ENCODE results near the gene HS1BP3. TPM values are rescaled to one million over a fixed set of nuclear protein-coding genes. Genes with fewer than 3 reads are reported as not detected.

The HS1BP3 gene
- total RNA-seq, 1 donor from 2014 or later, result 8.9 TPM

- no peak overlapping the region for H3K27ac Mint-ChIP-seq
- H3K27me3 Mint-ChIP-seq, result no peaks in the 10 kb centered on the region
- intact Hi-C loops (cut with micrococcal nuclease), result no loop called here
- no peak for DNase-seq
- no peak overlapping the region for H3K4me3 Mint-ChIP-seq
- no peaks in the 10 kb centered on the region for H3K4me1 Mint-ChIP-seq
- H3K9me3 Mint-ChIP-seq, result no peaks in the 10 kb centered on the region
- peaks cover 6% of the 10 kb centered on the region for H3K36me3 Mint-ChIP-seq (ENCODE audit: low read depth)
These were observed 29.3 kb downstream of the HS1BP3 start for GRCh38 chr2:20621366-20622295.

DNA sequence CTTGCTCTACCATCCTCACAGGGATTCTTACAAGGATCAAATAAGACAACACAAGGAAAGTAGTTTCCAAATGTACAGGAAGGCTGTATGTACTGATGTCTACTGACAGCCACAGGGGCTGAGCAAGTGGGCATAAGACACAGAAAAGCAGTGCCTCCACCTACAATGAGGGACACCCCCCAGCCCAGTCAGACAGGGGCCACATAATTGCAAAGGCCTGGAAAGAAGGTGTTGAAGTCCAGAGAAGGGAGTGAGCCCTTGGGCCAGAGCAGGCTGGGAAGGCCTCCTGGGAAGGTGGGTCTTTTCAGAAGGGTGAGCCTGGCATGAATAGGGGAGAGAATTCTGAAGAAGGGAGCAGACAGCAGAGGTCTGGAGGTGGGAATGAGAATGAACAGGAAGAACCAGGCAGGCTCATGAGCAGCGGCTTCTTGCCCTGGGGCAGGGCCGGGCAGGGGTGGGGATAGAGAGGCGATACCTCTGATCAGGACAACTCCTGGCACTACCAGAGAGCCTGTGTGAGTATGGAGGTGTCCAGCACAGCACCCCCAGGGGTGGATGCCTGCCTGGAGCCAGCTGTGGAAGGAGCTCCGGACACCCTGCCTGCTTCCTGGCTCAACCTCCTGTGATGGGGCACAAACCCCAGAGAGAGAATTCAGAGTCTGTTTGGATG, 30.1 kb downstream of the HS1BP3 start:
- H3K27ac Mint-ChIP-seq, result no peak overlapping the region
- no peaks in the 10 kb centered on the region for H3K27me3 Mint-ChIP-seq
- no peak overlapping the region for H3K4me3 Mint-ChIP-seq
- DNase-seq, result no peak
- no peaks in the 10 kb centered on the region for H3K9me3 Mint-ChIP-seq
- peaks cover 6% of the 10 kb centered on the region for H3K36me3 Mint-ChIP-seq (ENCODE audit: low read depth)
- H3K4me1 Mint-ChIP-seq, result no peaks in the 10 kb centered on the region
- intact Hi-C loops (cut with micrococcal nuclease), result no loop called here

GRCh38 chr2:20620271-20620681, 30.6 kb downstream of the HS1BP3 start:
- peaks cover 6% of the 10 kb centered on the region for H3K36me3 Mint-ChIP-seq (ENCODE audit: low read depth)
- H3K4me1 Mint-ChIP-seq, result no peaks in the 10 kb centered on the region
- H3K27me3 Mint-ChIP-seq, result no peaks in the 10 kb centered on the region
- no peak overlapping the region for H3K4me3 Mint-ChIP-seq
- intact Hi-C loops (cut with micrococcal nuclease), result no loop called here
- no peak for DNase-seq
- no peak overlapping the region for H3K27ac Mint-ChIP-seq
- H3K9me3 Mint-ChIP-seq, result no peaks in the 10 kb centered on the region

DNA sequence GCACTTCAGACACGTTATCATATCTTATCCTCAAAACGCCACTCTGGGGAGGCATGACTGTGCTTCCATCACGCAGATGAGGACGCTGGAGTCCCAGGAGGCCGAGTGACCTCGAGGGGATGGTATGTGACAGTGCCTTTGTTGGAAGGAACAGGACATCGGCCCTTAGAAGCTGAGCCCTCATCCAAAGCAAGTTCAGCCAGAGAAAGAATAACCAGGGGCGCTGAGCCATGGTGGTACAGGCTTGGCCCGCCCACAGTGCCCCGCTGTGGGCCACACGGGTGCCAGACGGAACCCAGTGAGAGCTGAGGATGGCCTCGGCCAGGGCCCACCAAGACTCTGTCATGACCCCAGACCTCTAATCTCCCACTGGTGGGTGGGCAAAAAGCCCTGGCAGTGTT, 31.3 kb downstream of the HS1BP3 start:
- Mint-ChIP-seq H3K9me3 (no peaks in the 10 kb centered on the region), H3K4me3 (no peak overlapping the region), H3K4me1 (no peaks in the 10 kb centered on the region), H3K27ac (no peak overlapping the region), H3K36me3 (ENCODE audit: low read depth) (peaks cover 6% of the 10 kb centered on the region), H3K27me3 (no peaks in the 10 kb centered on the region)
- intact Hi-C loops (cut with micrococcal nuclease), result no loop called here
- DNase-seq, result no peak

- Mint-ChIP-seq H3K27ac (no peak overlapping the region), H3K36me3 (ENCODE audit: low read depth) (peaks cover 6% of the 10 kb centered on the region), H3K9me3 (no peaks in the 10 kb centered on the region), H3K4me3 (no peak overlapping the region), H3K27me3 (no peaks in the 10 kb centered on the region), H3K4me1 (no peaks in the 10 kb centered on the region)
- DNase-seq, result no peak
- intact Hi-C loops (cut with micrococcal nuclease), result no loop called here
These were observed 31.9 kb downstream of the HS1BP3 start for GRCh38 chr2:20618886-20619521.

DNA sequence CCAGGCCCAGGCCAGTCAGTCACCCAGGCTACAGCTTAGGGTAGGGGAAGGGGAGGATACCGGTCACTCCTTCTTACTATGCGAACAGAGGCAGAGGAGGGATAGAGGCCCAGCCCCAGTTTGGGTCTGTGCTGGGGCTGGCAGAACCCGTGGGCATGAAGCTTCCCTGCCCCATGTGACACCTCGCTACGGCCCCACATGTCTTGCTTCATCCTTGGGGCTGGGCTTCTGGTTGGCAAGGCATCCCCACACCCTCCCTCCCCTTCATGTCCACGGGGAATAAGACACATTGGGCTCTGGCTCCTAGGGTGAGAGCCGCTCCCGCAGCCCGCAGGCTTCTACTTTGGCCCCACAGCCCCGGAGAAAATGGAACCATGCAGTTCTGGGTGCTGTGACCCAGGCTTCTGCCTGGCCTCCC, 32.4 kb downstream of the HS1BP3 start:
- Mint-ChIP-seq H3K9me3 (no peaks in the 10 kb centered on the region), H3K4me3 (no peak overlapping the region), H3K36me3 (ENCODE audit: low read depth) (peaks cover 6% of the 10 kb centered on the region), H3K4me1 (no peaks in the 10 kb centered on the region), H3K27ac (no peak overlapping the region), H3K27me3 (no peaks in the 10 kb centered on the region)
- intact Hi-C loops (cut with micrococcal nuclease), result no loop called here
- DNase-seq, result no peak

DNA sequence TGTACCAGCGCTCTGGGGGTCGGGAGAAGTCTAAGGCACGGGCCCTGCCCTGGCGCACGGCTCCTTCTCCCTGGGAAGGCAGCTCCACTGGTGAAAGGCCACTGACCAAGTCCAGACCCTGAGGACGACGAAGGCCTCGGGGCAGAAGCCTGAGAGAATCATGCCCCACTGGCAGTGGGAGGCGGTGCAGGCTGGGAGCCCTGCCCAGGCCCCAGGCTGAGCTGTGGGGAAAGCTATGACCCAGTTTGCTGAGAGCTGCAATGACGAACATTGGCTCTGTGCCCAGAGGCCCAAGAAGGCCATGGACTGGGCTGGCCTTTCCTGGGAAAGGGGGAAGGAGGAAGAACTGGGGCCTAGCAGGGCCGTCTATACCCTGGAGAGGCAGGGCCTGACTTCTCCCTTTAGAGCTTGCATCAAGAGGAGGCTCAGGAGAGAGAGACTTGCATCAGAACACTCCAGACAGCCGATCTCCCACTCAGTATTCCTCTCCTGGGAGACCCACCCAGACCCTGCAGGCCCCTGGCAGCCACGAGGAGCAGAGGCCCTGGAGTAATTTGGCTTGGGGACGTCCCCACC, 32.9 kb downstream of the HS1BP3 start:
- Mint-ChIP-seq H3K4me3 (no peak overlapping the region), H3K9me3 (no peaks in the 10 kb centered on the region), H3K4me1 (no peaks in the 10 kb centered on the region), H3K36me3 (ENCODE audit: low read depth) (peaks cover 6% of the 10 kb centered on the region), H3K27me3 (no peaks in the 10 kb centered on the region), H3K27ac (no peak overlapping the region)
- no peak for DNase-seq
- intact Hi-C loops (cut with micrococcal nuclease), result no loop called here

- no peaks in the 10 kb centered on the region for H3K4me1 Mint-ChIP-seq
- H3K27ac Mint-ChIP-seq, result no peak overlapping the region
- H3K36me3 Mint-ChIP-seq (ENCODE audit: low read depth), result peaks cover 6% of the 10 kb centered on the region
- no peak for DNase-seq
- H3K27me3 Mint-ChIP-seq, result no peaks in the 10 kb centered on the region
- H3K4me3 Mint-ChIP-seq, result no peak overlapping the region
- intact Hi-C loops (cut with micrococcal nuclease), result no loop called here
- H3K9me3 Mint-ChIP-seq, result no peaks in the 10 kb centered on the region
These were observed 33.8 kb downstream of the HS1BP3 start for GRCh38 chr2:20617081-20617575.

GRCh38 chr2:20616341-20616871, 34.5 kb downstream of the HS1BP3 start:
- H3K4me1 Mint-ChIP-seq, result no peaks in the 10 kb centered on the region
- intact Hi-C loops (cut with micrococcal nuclease), result no loop called here

GRCh38 chr2:20615466-20616241, 35.2 kb downstream of the HS1BP3 start:
- no peak overlapping the region for H3K27ac Mint-ChIP-seq
- no peak overlapping the region for H3K4me3 Mint-ChIP-seq
- H3K9me3 Mint-ChIP-seq, result no peaks in the 10 kb centered on the region
- no peaks in the 10 kb centered on the region for H3K4me1 Mint-ChIP-seq
- intact Hi-C loops (cut with micrococcal nuclease), result no loop called here
- DNase-seq, result no peak
- H3K27me3 Mint-ChIP-seq, result no peaks in the 10 kb centered on the region
- peaks cover 4% of the 10 kb centered on the region for H3K36me3 Mint-ChIP-seq (ENCODE audit: low read depth)

More at GRCh38 chr2:20616341-20616871, 34.5 kb downstream of the HS1BP3 start:
- Mint-ChIP-seq H3K4me3 (no peak overlapping the region), H3K27me3 (no peaks in the 10 kb centered on the region), H3K27ac (no peak overlapping the region), H3K36me3 (ENCODE audit: low read depth) (peaks cover 6% of the 10 kb centered on the region), H3K9me3 (no peaks in the 10 kb centered on the region)
- DNase-seq, result no peak

DNA sequence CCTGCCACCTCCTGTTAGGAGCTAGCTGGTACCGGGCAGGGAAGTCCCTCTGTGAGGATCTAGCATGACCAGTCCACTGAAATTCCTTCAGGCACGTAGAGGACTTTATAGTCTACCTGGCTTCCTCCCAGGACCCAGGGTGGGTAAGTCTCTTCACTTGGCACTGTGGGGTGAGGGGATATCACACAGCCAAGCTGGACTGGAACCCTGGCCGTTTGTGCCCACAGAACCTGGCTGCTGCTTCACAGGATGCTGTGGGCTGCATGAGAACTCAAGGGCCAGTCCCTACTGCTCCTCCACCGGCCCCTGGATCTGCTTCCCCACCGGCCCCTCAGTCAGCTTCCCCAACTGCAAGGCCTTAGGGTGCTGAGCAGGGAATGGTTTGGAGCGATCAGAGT, 35.8 kb downstream of the HS1BP3 start:
- H3K4me3 Mint-ChIP-seq, result no peak overlapping the region

DNA sequence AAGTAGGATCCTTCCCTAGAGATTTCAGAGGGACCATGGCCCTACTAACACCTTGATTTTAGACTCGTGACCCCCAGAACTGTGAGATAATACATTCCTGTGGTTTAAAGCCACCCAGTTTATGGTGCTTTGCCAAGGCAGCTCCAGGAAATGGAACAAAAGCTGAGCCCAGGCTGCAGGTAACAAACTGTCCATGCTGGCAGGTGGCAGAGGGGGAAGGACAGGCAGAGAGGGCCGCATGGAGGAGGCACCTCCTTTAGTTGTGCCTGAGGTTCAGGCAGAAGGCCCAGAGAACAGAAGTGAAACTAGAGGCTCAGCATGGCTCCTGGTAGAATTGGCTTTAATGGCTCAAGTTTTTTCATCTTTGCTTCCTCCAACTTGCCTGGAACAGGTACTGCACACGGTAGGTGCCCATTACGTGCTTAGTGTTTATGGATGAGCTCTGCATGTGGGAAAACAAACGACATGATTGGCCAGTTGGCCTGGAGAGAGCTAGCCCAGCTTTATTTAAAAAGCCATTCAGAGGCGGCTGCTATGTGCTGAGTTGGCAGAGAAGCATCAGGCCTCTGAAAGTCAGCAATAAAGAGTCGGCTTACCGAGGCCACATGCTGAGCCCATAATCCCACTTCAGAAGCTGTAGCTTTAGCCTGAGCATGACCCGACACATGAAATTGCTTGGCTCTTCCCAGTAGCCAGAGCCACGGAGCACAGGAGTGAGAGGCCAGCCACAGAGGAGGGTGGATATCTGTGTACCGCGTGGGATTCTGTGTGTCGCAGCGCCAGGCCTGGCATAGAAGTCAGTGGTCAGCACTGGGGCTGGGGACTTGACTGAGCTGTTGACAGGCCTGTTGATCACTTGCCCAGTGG, 36.5 kb downstream of the HS1BP3 start:
- no peak for DNase-seq
- intact Hi-C loops (cut with micrococcal nuclease), result no loop called here
- H3K36me3 Mint-ChIP-seq (ENCODE audit: low read depth), result no peaks in the 10 kb centered on the region

More for the DNA sequence above, 35.8 kb downstream of the HS1BP3 start:
- Mint-ChIP-seq H3K27me3 (no peaks in the 10 kb centered on the region), H3K27ac (no peak overlapping the region), H3K36me3 (ENCODE audit: low read depth) (no peaks in the 10 kb centered on the region), H3K9me3 (no peaks in the 10 kb centered on the region), H3K4me1 (no peaks in the 10 kb centered on the region)
- DNase-seq, result no peak
- intact Hi-C loops (cut with micrococcal nuclease), result no loop called here

More for the DNA sequence above, 36.5 kb downstream of the HS1BP3 start:
- Mint-ChIP-seq H3K27ac (no peak overlapping the region), H3K4me1 (no peaks in the 10 kb centered on the region), H3K9me3 (no peaks in the 10 kb centered on the region), H3K4me3 (no peak overlapping the region), H3K27me3 (no peaks in the 10 kb centered on the region)

Data from activated CD4-positive, alpha-beta T cell treated with anti-CD3 and anti-CD28 coated beads, Interleukin-2, amount 10 ng/mL, durations not matched to agents 24 days and 14 days (primary cell).